ENCODE results near the gene RAVER1. TPM values are rescaled to one million over a fixed set of nuclear protein-coding genes. Genes with fewer than 3 reads are reported as not detected.

The RAVER1 gene
- total RNA-seq, 1 donor from 2014 or later = 11.3 TPM

- ATAC-seq (no peak), DNase-seq (ENCODE audit: low spot score) (no peak)
Observed at GRCh38 chr19:10321417-10321797, 11.9 kb downstream of the RAVER1 start.

GRCh38 chr19:10320602-10321416 lies 12.5 kb downstream of the RAVER1 start:
- DNase-seq (ENCODE audit: low spot score) (no peak), ATAC-seq (no peak)

- DNase-seq (ENCODE audit: low spot score) = no peak
Observed at GRCh38 chr19:10318807-10319682, 14.3 kb downstream of the RAVER1 start.

DNA sequence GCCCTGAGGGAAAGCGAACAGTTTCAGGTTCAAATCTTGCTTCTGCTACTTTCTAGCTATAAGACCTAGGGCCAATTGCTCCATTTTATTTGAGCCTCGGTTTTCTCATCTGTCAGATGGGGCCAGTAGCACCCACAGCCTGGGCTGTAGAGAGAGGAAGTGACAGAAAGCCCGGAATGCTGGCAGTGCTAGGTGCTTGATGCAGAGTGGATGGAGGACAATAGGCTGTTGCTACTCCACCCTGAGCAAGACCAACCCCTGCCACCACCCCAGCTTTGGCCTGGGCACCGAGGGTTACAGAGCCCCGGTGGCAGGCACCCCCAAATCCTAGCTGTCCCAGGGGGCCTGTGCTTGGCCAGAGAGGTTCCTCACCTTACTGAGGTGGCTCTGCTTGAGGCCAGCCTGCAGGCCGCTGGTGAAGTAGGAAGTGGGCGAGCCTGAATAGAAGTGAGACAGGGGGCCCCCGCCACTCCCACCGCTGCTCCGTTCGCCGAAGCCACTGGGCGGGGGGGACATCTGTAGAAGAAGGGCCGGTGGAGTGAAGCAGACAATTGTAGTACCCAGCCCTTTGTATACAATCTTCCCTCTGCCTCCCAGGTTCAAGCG lies 15.4 kb downstream of the RAVER1 start:
- ATAC-seq (no peak), DNase-seq (ENCODE audit: low spot score) (no peak)

More at GRCh38 chr19:10318807-10319682, 14.3 kb downstream of the RAVER1 start:
- no peak for ATAC-seq

DNA sequence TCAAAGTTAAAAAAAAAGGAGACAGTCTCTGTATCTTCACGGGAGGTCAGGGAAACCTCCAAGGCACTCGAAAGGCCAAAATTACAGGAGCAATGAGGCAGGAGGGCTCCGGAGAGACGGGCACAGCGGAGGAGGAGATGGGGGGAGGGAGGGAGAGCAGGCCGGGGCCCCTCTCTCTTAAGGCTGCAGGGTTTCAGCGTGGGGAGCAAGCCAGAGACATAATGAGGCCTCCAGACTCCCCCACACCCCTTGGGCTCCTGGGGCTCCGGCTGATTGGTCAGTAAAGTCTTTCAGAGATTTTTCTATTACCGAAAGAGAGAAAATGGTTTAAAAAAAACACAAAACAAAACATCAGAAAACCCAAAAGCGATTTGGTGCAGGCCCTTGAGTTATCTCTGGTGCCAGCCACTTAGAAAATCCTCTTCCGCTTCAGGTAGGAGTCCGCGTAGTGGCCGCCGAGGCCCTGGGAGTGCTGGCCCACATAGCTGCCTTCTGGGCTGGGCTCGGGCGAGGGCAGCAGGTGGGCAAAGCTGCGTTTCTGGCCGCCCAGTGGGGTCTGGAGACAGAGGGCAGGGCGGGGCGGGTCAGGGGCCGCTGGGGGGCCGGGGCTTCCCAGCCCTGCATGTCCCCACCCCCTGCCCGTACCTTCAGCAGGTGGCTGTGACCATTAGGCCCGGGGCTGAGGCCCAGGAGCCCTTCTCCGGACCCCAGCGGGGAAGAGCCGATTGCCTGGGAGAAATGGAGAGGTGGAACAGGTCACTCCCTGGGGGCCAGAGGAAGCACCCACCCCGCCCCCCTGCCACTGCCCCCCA lies 16.1 kb downstream of the RAVER1 start:
- DNase-seq (ENCODE audit: low spot score) (no peak), ATAC-seq (no peak)

GRCh38 chr19:10316229-10317044 lies 16.9 kb downstream of the RAVER1 start:
- DNase-seq (ENCODE audit: low spot score) = no peak
- ATAC-seq = peak; percentile 21

GRCh38 chr19:10315335-10316214 lies 17.8 kb downstream of the RAVER1 start, which contains the start of gene FDX2:
TSS of gene FDX2 (minus strand) at chr19:10316015. CDS start at chr19:10315996, 19 bp downstream.
- peak; percentile 90 for ATAC-seq
- DNase-seq (ENCODE audit: low spot score) = peak; percentile 92

- DNase-seq (ENCODE audit: low spot score) (peak; percentile 42), ATAC-seq (no peak)
Observed at GRCh38 chr19:10309423-10309822, 23.9 kb downstream of the RAVER1 start, which contains the start of gene ZGLP1. TSS of gene ZGLP1 (minus strand) at chr19:10309815.

DNA sequence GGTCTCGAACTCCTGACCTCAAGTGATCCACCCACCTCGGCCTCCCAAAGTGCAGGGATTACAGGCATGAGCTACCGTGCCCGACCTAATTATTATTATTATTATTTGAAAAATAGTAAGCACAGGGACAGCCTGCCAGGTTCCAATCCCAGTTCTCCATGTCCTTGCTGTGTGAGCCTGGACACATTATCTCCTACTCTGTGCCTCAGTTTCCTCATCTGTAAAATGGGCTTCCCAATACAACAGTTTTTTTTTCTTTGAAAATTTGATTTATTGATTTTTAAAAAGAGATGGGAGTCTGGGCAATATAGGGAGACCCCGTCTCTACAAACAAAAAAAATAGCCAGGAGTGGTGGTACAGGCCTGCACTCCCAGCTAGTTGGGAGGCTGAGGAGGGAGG lies 27.0 kb downstream of the RAVER1 start:
- DNase-seq (ENCODE audit: low spot score) (no peak), ATAC-seq (no peak)

- no peak for DNase-seq (ENCODE audit: low spot score)
- ATAC-seq = peak; percentile 44
Observed at GRCh38 chr19:10305139-10305806, 28.1 kb downstream of the RAVER1 start.

DNA sequence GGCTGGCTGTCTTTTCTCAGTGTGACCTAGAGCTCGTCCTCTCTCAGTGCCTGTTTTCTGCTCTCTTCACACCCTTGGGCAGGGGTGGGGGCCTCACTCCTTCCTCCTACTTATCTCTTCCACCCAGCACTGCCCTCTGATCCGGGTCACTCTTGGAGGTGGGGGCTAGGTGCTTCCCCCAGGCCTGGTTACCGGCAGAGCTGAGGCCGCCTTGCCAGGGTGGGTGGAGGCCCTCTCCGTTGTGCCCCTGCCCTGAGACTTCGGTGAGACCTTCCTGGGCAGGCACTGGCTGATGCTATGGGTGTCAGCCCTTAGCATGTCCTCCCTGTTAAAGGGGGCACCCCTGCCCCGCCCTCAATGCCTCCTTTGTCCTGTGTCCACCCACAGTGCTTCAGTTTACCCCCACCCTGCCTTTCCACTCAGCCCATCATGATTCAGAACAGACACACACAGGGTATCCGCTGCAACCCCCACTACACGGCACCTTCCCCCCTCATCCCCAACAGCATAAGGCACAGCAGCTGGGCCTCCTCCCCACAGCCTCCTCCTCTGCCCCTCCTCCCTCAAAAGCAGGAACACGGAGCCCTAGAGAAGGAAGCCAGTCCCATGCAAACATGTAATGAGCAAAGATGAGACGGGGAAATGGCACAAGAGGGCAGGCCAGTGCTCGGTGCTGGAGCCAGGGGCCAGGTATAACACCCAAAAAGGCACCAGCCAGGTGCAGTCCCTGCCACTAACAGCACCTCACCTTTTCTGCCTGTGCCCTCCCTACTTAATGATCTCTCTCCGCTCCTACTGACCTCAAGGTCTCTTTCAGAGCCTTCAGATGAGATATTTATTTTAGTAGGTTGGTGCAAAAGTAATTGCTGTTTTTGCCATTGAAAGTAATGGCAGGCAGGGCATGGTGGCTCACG lies 33.5 kb downstream of the RAVER1 start:
- peak; percentile 63 for ATAC-seq
- no peak for DNase-seq (ENCODE audit: low spot score)

GRCh38 chr19:10295847-10296591 lies 37.3 kb downstream of the RAVER1 start:
- no peak for ATAC-seq
- DNase-seq (ENCODE audit: low spot score) = no peak

GRCh38 chr19:10295305-10295846 lies 38.0 kb downstream of the RAVER1 start:
- no peak for DNase-seq (ENCODE audit: low spot score)
- ATAC-seq = peak; percentile 9

- ATAC-seq (no peak), DNase-seq (ENCODE audit: low spot score) (no peak)
Observed at GRCh38 chr19:10294368-10294697, 39.0 kb downstream of the RAVER1 start.

DNA sequence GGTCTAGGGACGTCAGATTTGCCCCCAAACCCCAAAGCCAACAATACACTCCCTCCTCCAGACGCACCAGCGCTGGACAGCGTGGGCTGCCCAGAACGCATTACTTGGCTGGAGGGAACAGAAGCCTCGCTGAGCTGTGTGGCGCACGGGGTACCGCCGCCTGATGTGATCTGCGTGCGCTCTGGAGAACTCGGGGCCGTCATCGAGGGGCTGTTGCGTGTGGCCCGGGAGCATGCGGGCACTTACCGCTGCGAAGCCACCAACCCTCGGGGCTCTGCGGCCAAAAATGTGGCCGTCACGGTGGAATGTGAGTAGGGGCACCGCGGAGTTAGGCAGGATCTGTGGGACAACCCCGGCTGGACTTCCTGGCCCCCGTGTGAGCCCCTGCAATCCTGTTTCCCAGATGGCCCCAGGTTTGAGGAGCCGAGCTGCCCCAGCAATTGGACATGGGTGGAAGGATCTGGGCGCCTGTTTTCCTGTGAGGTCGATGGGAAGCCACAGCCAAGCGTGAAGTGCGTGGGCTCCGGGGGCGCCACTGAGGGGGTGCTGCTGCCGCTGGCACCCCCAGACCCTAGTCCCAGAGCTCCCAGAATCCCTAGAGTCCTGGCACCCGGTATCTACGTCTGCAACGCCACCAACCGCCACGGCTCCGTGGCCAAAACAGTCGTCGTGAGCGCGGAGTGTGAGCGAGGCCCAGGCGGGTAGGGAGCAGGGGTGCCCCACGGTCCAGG lies 39.5 kb downstream of the RAVER1 start:
- ATAC-seq (no peak), DNase-seq (ENCODE audit: low spot score) (no peak)

Data from left lobe of liver (tissue), 2 donors.